Left renal pelvis (tissue), 4 donors: ENCODE results near the gene FBXO2. TPM values are rescaled to one million over a fixed set of nuclear protein-coding genes. Genes with fewer than 3 reads are reported as not detected.

Experiments used
- DNase-seq, 4 donors: peaks; one replicate each; pipeline ENCODE4 v3.0.0-alpha.2; 2013; ENCODE audit warnings: low read depth in 4 of 4, low spot score in 3 of 4
- polyA plus RNA-seq, 4 donors: library from polyadenylated mRNA; unstranded; fragments of 120-200 nt; gene quantifications; one replicate each; pipeline ENCODE4 v1.2.1, GENCODE V29; 2013; ENCODE audit not compliant: insufficient read length in 4 of 4

FBXO2 gene
- polyA plus RNA-seq, 4 donors = 0.30 to 1.8 (median 1.1) TPM

DNA sequence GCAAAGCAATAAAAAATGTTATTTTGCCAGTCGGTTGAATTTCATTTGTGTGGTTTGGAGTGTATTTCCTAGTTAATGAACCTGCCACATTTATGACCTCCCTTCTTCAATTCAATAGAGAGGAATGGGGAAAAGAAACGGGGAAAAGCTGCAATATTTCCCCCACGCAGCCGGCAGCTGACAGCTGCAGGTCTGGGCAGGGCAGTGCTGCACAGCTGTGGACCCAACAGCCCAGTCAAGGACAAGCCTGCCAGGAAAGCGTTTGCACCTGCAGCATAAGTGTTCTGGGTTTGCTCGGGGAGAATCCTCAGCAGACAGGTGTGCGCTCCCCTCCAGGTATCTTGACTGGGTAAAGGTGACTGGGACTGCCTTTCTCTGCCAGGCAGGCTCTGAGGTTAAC lies 53.4 kb downstream of the FBXO2 start:
- no peak for DNase-seq

DNA sequence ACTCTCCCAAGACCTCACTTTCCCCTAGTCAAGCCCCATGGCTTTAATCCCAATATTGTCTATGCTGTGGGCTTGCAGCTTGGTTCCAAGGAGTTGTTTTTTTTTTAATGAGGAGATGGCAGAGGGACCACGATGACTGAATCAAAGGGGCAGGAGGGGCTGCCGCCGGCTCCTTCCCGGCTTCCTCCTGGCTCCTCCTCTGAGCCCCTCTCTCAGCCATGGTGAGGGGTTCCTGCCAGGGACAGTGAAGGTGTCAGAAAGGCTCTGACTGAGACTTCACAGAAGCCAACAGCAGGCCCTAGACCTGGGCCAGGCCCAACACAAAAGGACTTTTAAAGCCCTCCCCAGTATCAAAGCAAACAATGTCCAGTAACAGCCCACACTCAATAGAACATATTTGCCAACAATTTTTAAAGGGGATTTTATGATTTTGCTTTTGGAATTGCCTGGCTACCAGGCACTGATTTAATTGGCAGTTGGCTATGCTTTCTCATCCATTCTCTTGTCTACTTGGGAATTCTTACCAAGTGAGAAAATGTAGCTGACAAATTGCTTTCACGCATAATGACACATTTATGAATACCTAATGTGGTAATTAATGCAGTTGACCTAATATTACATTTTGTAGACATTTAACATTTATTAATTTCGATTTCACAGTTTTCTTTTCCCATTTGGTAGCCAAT lies 54.2 kb downstream of the FBXO2 start:
- DNase-seq = no peak

DNA sequence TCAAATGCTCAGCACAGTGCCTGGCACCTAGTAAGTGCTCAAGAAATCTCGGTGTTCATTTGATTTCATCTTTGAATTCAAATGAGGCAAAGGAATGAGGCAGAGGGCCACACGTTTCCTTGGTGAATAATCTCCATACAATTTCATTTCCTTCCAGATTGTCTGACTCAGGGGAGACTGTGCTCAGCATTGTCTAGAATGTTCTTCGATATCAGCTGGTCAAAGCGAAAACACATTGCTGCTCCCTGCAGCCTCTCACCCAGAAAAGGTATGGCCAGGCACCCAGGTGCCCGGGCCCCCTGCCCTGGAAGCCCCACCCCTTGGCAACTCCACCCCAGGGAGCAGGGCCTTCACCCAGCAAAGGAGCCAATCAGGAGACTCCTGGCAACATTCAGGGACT lies 55.8 kb downstream of the FBXO2 start:
- DNase-seq = no peak

Other genes starting within 250 kb of the FBXO2 start
- gene DISP3, start 175.3 kb downstream of the FBXO2 start, polyA plus RNA-seq = 1 to 10 TPM in 3 of 4 donors, under 1 TPM in 1; 0.81 to 2.1 (median 1.4) TPM
- gene FBXO44, start 448 bp upstream of the FBXO2 start, polyA plus RNA-seq = 10 to 100 TPM in 3 of 4 donors, 1 to 10 TPM in 1; 6.0 to 21.1 (median 14.8) TPM
- 1 to 10 TPM; 2.7 to 5.1 (median 4.5) TPM for gene FBXO6, start 9.8 kb upstream of the FBXO2 start, polyA plus RNA-seq
- gene MAD2L2, start 26.7 kb upstream of the FBXO2 start, polyA plus RNA-seq = 10 to 100 TPM; 26.4 to 46.8 (median 39.7) TPM
- gene DRAXIN, start 37.3 kb upstream of the FBXO2 start, polyA plus RNA-seq = 1 to 10 TPM in 1 of 4 donors, under 1 TPM in 3; 0.46 to 1.2 (median 0.95) TPM
- 10 to 100 TPM; 19.1 to 49.3 (median 38.9) TPM for gene AGTRAP, start 81.7 kb upstream of the FBXO2 start, polyA plus RNA-seq
- under 1 TPM in 2 of 4 donors, not detected in 2; 0.10 to 0.15 TPM for gene C1orf167, start 107.8 kb upstream of the FBXO2 start, polyA plus RNA-seq
- 10 to 100 TPM; 15.2 to 20.6 (median 18.9) TPM for gene MTHFR, start 151.5 kb upstream of the FBXO2 start, polyA plus RNA-seq
- gene CLCN6, start 151.8 kb upstream of the FBXO2 start, polyA plus RNA-seq = 10 to 100 TPM; 13.8 to 28.3 (median 18.6) TPM
- under 1 TPM in 3 of 4 donors, not detected in 1; 0.56 to 0.73 (median 0.59) TPM for gene NPPA, start 193.4 kb upstream of the FBXO2 start, polyA plus RNA-seq
- gene NPPB, start 204.5 kb upstream of the FBXO2 start, polyA plus RNA-seq = under 1 TPM in 1 of 4 donors, not detected in 3; 0.37 TPM